GM23338 (cell line): Measurements from ENCODE around the gene COL25A1.

ENCODE experiments used
- CREB1 ChIP-seq: fragments of 250-450 bp; sonication (Bioruptor Pico); IDR thresholded peaks from 2 replicates; pipeline ENCODE4 v1.5.0; 2020; ENCODE audit warnings: low read depth, mild to moderate bottlenecking, moderate library complexity
- EZH2 ChIP-seq: fragments of 200-600 bp; sonication (generic); IDR thresholded peaks from one replicate; pipeline ENCODE4 v1.8.0; 2017; ENCODE audit warnings: antibody characterized with exemption, mild to moderate bottlenecking, low read depth; ENCODE audit not compliant: unreplicated experiment
- EZH2phosphoT487 ChIP-seq: fragments of 200-600 bp; sonication (generic); IDR thresholded peaks from one replicate; pipeline ENCODE4 v1.8.1; 2018; ENCODE audit warnings: antibody characterized with exemption; ENCODE audit not compliant: unreplicated experiment
- NANOG ChIP-seq: IDR thresholded peaks from 2 replicates; pipeline ENCODE4 v1.6.1; 2016; ENCODE audit warnings: antibody characterized with exemption, borderline replicate concordance
- POLR2AphosphoS5 ChIP-seq: IDR thresholded peaks from 2 replicates; pipeline ENCODE4 v1.6.1; 2016; ENCODE audit warnings: antibody characterized with exemption, low read depth
- ZNF331 ChIP-seq: fragments of 250-450 bp; sonication (Bioruptor Pico); IDR thresholded peaks from 2 replicates; pipeline ENCODE4 v1.5.0; 2020; ENCODE audit warnings: low read depth, mild to moderate bottlenecking, moderate library complexity
- TF ChIP-seq, protein P1 (sequence below), 2 experiments: fragments of 200-600 bp in 1 of 2; sonication (generic) in 1 of 2; conservative IDR thresholded peaks; 2 replicates each; pipeline versions ENCODE4 v1.5.1 to v1.6.1; 2016 to 2017; ENCODE audit warnings: antibody characterized with exemption in 2 of 2, low read depth in 2 of 2, mild to moderate bottlenecking in 2 of 2, moderate library complexity in 1 of 2
- TF ChIP-seq, protein P2 (sequence below): IDR thresholded peaks from one replicate; pipeline ENCODE4 v1.6.1; 2018; ENCODE audit warnings: antibody characterized with exemption; ENCODE audit not compliant: unreplicated experiment
- TF ChIP-seq, protein P3 (sequence below): IDR thresholded peaks from 2 replicates; pipeline ENCODE4 v1.6.1; 2016; ENCODE audit warnings: antibody characterized with exemption

DNA sequence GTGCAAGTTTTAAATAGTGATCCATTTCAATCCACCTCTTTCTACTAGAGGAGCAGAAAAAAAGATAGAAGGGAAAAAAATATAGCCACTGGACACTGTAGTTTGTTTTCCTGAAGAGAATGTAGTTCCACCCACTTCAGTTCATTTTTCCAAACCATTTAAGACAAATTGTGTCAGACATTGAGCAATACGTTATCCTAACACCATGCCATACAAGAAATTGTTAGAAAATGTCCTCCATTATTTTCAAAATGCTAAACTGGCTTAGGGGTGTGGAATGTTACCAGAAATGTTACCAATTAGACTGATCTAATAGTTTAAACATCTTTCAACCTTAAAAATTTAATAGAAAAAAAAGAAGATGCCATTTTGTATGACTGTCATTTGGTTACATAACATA lies 491.0 kb downstream of the COL25A1 start:
- no peak for TF ChIP-seq POLR2AphosphoS5
- TF ChIP-seq CREB1 (CRISPR knock-in tag) = no peak
- TF ChIP-seq, protein P1, sequence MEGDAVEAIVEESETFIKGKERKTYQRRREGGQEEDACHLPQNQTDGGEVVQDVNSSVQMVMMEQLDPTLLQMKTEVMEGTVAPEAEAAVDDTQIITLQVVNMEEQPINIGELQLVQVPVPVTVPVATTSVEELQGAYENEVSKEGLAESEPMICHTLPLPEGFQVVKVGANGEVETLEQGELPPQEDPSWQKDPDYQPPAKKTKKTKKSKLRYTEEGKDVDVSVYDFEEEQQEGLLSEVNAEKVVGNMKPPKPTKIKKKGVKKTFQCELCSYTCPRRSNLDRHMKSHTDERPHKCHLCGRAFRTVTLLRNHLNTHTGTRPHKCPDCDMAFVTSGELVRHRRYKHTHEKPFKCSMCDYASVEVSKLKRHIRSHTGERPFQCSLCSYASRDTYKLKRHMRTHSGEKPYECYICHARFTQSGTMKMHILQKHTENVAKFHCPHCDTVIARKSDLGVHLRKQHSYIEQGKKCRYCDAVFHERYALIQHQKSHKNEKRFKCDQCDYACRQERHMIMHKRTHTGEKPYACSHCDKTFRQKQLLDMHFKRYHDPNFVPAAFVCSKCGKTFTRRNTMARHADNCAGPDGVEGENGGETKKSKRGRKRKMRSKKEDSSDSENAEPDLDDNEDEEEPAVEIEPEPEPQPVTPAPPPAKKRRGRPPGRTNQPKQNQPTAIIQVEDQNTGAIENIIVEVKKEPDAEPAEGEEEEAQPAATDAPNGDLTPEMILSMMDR (conservative IDR thresholded peaks at IDR 0.05; ENCODE audit: low read depth in 2 of 2) = no peak
- TF ChIP-seq EZH2phosphoT487 = no peak
- TF ChIP-seq, protein P2, sequence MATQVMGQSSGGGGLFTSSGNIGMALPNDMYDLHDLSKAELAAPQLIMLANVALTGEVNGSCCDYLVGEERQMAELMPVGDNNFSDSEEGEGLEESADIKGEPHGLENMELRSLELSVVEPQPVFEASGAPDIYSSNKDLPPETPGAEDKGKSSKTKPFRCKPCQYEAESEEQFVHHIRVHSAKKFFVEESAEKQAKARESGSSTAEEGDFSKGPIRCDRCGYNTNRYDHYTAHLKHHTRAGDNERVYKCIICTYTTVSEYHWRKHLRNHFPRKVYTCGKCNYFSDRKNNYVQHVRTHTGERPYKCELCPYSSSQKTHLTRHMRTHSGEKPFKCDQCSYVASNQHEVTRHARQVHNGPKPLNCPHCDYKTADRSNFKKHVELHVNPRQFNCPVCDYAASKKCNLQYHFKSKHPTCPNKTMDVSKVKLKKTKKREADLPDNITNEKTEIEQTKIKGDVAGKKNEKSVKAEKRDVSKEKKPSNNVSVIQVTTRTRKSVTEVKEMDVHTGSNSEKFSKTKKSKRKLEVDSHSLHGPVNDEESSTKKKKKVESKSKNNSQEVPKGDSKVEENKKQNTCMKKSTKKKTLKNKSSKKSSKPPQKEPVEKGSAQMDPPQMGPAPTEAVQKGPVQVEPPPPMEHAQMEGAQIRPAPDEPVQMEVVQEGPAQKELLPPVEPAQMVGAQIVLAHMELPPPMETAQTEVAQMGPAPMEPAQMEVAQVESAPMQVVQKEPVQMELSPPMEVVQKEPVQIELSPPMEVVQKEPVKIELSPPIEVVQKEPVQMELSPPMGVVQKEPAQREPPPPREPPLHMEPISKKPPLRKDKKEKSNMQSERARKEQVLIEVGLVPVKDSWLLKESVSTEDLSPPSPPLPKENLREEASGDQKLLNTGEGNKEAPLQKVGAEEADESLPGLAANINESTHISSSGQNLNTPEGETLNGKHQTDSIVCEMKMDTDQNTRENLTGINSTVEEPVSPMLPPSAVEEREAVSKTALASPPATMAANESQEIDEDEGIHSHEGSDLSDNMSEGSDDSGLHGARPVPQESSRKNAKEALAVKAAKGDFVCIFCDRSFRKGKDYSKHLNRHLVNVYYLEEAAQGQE = no peak
- TF ChIP-seq EZH2 = no peak
- TF ChIP-seq, protein P3, sequence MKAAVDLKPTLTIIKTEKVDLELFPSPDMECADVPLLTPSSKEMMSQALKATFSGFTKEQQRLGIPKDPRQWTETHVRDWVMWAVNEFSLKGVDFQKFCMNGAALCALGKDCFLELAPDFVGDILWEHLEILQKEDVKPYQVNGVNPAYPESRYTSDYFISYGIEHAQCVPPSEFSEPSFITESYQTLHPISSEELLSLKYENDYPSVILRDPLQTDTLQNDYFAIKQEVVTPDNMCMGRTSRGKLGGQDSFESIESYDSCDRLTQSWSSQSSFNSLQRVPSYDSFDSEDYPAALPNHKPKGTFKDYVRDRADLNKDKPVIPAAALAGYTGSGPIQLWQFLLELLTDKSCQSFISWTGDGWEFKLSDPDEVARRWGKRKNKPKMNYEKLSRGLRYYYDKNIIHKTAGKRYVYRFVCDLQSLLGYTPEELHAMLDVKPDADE = no peak
- TF ChIP-seq NANOG = no peak
- no peak for TF ChIP-seq ZNF331 (CRISPR knock-in tag)
